Measurements from ENCODE around the gene NBR1. TPM values are rescaled to one million over a fixed set of nuclear protein-coding genes. Genes with fewer than 3 reads are reported as not detected.

The NBR1 gene
- total and polyA plus RNA-seq, 2 of the 4 experiments (the other 2 are of a cell fraction): 52.4 to 132 TPM

- Histone ChIP-seq H2AK5ac (ENCODE audit: low read depth, low read length) (peak overlapping the region; percentile 87), H3K79me1 (ENCODE audit: low read depth in 1 of 2, low read length in 2 of 2) (peaks cover 18 to 46% of the 10 kb centered on the region in 2 experiments), H3K9ac (ENCODE audit: low read depth, low read length) (peak overlapping the region; percentile 79), H2BK20ac (ENCODE audit: low read depth, low read length) (no peak overlapping the region), H3K18ac (ENCODE audit: low read depth, low read length) (peak overlapping the region; percentile 34; the same call in 1 of the 2 replicates), H3K36me3 (ENCODE audit: control insufficient read depth, insufficient read depth, low read length) (peaks cover 36% of the 10 kb centered on the region), H3K4me3 (ENCODE audit: insufficient read depth, low read depth, low read length) (peak overlapping the region; percentile 74; the same call in 1 of the 2 replicates), H3K27ac (ENCODE audit: insufficient read depth, low read length) (no peak overlapping the region), H2BK5ac (ENCODE audit: low read depth, low read length, poor library complexity, severe bottlenecking) (peak overlapping the region; percentile 78), H3K9me3 (ENCODE audit: control insufficient read depth, insufficient read depth, low read length) (no peaks in the 10 kb centered on the region), H3K4me1 (ENCODE audit: control insufficient read depth, insufficient read depth, low read length) (peaks cover 16% of the 10 kb centered on the region), H3K27me3 (ENCODE audit: control insufficient read depth, insufficient read depth, low read length) (no peaks in the 10 kb centered on the region), H2AK9ac (replicated peaks; ENCODE audit: low read depth, low read length, poor library complexity) (peak overlapping the region; percentile 96), H2BK120ac (ENCODE audit: low read depth, low read length) (0 out of 2 replicates have a peak overlapping the region, but pooled peaks have one; percentile 18), H4K8ac (ENCODE audit: low read depth in 2 of 2, low read length in 2 of 2) (peak overlapping the region; percentile 53 to 80; a peak in 2 of 4 replicates), H3K4ac (ENCODE audit: low read depth, low read length) (peak overlapping the region; percentile 92), H2AFZ (replicated peaks; ENCODE audit: low read length, poor library complexity) (no peak overlapping the region), H3K56ac (ENCODE audit: extremely low read depth, insufficient read depth, low read length) (peak overlapping the region; percentile 77; the same call in 1 of the 2 replicates), H3K9me1 (ENCODE audit: insufficient read depth, low read length) (peaks cover 20% of the 10 kb centered on the region), H2BK15ac (ENCODE audit: low read depth, low read length) (no peak overlapping the region), H3K23ac (ENCODE audit: low read depth, low read length) (peak overlapping the region; percentile 95), H4K5ac (ENCODE audit: low read depth, low read length) (peak overlapping the region; percentile 55; the same call in 1 of the 2 replicates), H4K20me1 (ENCODE audit: insufficient read depth, low read length) (no peaks in the 10 kb centered on the region), H3K4me2 (ENCODE audit: low read depth, low read length) (peak overlapping the region; percentile 94), H3K14ac (replicated peaks; ENCODE audit: low read depth, low read length) (peak overlapping the region; percentile 95), H4K91ac (ENCODE audit: insufficient read depth, low read depth, low read length) (peak overlapping the region; percentile 83; the same call in 1 of the 2 replicates)
- dilution Hi-C loops (cut with HindIII; ENCODE audit: low sequenced_read_pairs, unreplicated experiment) (no loop called here), in situ Hi-C loops (cut with MboI; ENCODE audit: low sequenced_read_pairs) (loop anchor here (25.0 kb wide), 1 partner anchor 99 kb away; no protein-coding TSS in a partner anchor), intact Hi-C loops (cut with micrococcal nuclease) (loop anchor here (10.0 kb wide), 1 partner anchor 302 kb away; no protein-coding TSS in a partner anchor)
- TF ChIP-seq MAFK (IDR thresholded peaks at IDR 0.05; ENCODE audit: low read depth, low read length) (peak; percentile 72), CTCF (conservative IDR thresholded peaks at IDR 0.05; ENCODE audit: low read depth, low read length) (no peak)
- CTCF ChIA-PET: interaction anchor here (1.0 kb wide), 1 partner anchor 97 kb away, joined by 3 read pairs; no protein-coding TSS in a partner anchor
- BruUV-seq (replicated peaks): no TSS peak
- ATAC-seq (ENCODE audit: low read depth): no peak
- 85% methylated on average over 5 of the region's 7 CpGs; no CpG with 5 or more reads in 1 of the 2 experiments for WGBS, 2 experiments (ENCODE audit: extremely low coverage in 2 of 2, insufficient read length in 1 of 2)
- DNase-seq: no peak
- POLR2A ChIA-PET (ENCODE audit: unreplicated experiment): no interaction called here
These were observed 41.9 kb downstream of the NBR1 start for GRCh38 chr17:43212641-43213490.
